GM18951 (cell line): ENCODE data around the gene B3GALNT2.

Experiments
- POLR2A ChIP-seq: IDR thresholded peaks from 4 replicates; pipeline ENCODE4 v1.6.1; 2011; ENCODE audit warnings: mild to moderate bottlenecking; ENCODE audit not compliant: insufficient read length, insufficient read depth; ENCODE audit errors: extremely low read depth
- in situ Hi-C: fragments of 300-500 bp; cut with MboI; formaldehyde crosslinking; loops from one replicate; pipeline ENCODE4 v1.12.0; 2022; ENCODE audit warnings: low sequenced_read_pairs, mixed read lengths, inconsistent platforms; ENCODE audit not compliant: unreplicated experiment

The B3GALNT2 gene

GRCh38 chr1:235403593-235403992, 100.7 kb downstream of the B3GALNT2 start:
- TF ChIP-seq POLR2A = no peak
- in situ Hi-C loops = loop anchor here (25.0 kb wide), 1 partner anchor 916 kb away; the partner anchor contains the start of gene TARBP1

DNA sequence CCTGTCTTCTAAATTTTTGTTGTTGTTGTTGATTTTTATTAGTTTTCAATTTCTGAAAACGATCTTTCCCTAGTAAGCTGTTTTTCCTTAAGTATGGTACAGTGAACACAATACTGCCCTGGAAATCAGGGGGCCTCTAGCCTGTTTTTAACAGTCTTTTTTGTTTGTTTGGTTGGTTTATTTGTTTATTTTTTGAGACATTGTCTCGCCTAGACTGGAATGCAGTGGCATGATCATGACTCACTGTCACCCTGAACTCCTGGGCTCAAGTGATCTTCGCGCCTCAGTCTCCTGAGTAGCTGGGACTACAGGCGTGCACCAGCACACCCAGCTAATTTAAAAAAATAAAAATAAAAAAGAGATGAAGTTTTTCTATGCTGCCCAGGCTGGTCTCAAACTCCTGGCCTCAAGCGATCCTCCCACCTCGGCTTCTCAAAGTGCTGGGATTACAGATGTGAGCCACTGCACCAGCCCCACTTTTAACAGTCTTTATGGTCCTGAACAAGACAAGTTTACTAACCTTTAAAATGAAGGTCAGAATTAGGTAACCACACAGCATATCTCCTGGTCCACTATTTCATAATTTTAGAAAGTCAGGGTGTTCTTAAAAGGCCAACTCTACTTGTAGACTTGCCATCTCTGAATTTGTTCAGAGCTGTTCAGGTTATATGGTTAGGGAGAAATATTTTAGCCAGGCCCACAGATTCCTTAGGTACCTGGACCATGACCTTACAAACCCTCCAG, 101.6 kb downstream of the B3GALNT2 start:
- TF ChIP-seq POLR2A = no peak
- in situ Hi-C loops = loop anchor here (25.0 kb wide), 1 partner anchor 915 kb away; the partner anchor contains the start of gene TARBP1

DNA sequence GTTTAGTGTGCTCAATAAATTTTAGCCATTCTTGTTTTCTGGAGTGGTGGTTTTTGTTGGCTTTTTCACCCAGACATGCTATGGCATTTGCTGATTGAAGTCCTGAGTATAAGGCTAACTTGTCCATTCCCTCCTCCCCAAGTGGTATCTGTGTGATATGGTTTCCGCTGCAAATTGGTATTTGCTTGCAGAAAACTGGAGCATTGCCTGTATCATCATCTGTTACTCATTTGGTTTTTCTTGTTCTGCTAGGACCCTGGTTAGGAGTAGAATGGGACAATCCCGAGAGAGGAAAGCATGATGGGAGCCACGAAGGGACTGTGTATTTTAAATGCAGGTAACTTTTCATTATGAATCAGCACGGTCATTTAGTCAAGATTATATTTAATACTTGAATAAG, 103.0 kb downstream of the B3GALNT2 start:
- no peak for TF ChIP-seq POLR2A
- in situ Hi-C loops = loop anchor here (25.0 kb wide), 1 partner anchor 914 kb away; the partner anchor contains the start of gene TARBP1
